Ishikawa (cell line): ENCODE measurements around the gene DLGAP4.

Experiments
- CEBPB ChIP-seq: IDR thresholded peaks from 2 replicates; pipeline ENCODE4 v1.6.1; 2012
- CREB1 ChIP-seq: IDR thresholded peaks from 2 replicates; pipeline ENCODE4 v1.6.1; 2012; ENCODE audit warnings: low read depth
- EGR1 ChIP-seq: IDR thresholded peaks from 2 replicates; pipeline ENCODE4 v1.6.1; 2012
- EP300 ChIP-seq: IDR thresholded peaks from 2 replicates; pipeline ENCODE4 v1.6.1; 2012; ENCODE audit warnings: borderline replicate concordance
- FOXM1 ChIP-seq: IDR thresholded peaks from 2 replicates; pipeline ENCODE4 v1.6.1; 2012; ENCODE audit warnings: low read depth, borderline replicate concordance
- MAX ChIP-seq: IDR thresholded peaks from 2 replicates; pipeline ENCODE4 v1.6.1; 2012
- NFIC ChIP-seq: IDR thresholded peaks from 2 replicates; pipeline ENCODE4 v1.6.1; 2012
- RAD21 ChIP-seq: IDR thresholded peaks from 2 replicates; pipeline ENCODE4 v1.6.1; 2012; ENCODE audit warnings: low read depth
- REST ChIP-seq: IDR thresholded peaks from 2 replicates; pipeline ENCODE4 v1.6.1; 2012; ENCODE audit warnings: low read depth, mild to moderate bottlenecking
- TAF1 ChIP-seq: IDR thresholded peaks from 2 replicates; pipeline ENCODE4 v1.6.1; 2012; ENCODE audit warnings: low read depth, mild to moderate bottlenecking
- TCF12 ChIP-seq: IDR thresholded peaks from 2 replicates; pipeline ENCODE4 v1.6.1; 2012; ENCODE audit warnings: low read depth
- TEAD4 ChIP-seq: IDR thresholded peaks from 2 replicates; pipeline ENCODE4 v1.6.1; 2012
- USF1 ChIP-seq: IDR thresholded peaks from 2 replicates; pipeline ENCODE4 v1.6.1; 2012
- YY1 ChIP-seq: IDR thresholded peaks from 2 replicates; pipeline ENCODE4 v1.6.1; 2012; ENCODE audit warnings: low read depth
- ZBTB7A ChIP-seq: IDR thresholded peaks from 2 replicates; pipeline ENCODE4 v1.6.1; 2012; ENCODE audit warnings: low read depth

Gene DLGAP4

GRCh38 chr20:36506253-36506652 is 200.1 kb downstream of the DLGAP4 start:
- TF ChIP-seq TCF12 (no peak), ZBTB7A (no peak), USF1 (no peak), RAD21 (peak; percentile 41; the same call in 1 of the 2 replicates), REST (no peak), NFIC (no peak)

- TF ChIP-seq ZBTB7A (no peak), USF1 (no peak), TEAD4 (no peak), TAF1 (no peak), YY1 (no peak), MAX (no peak), TCF12 (no peak), CREB1 (no peak), EP300 (no peak), CEBPB (no peak), EGR1 (no peak), RAD21 (no peak), FOXM1 (no peak), NFIC (no peak)
These were observed 201.6 kb downstream of the DLGAP4 start for GRCh38 chr20:36507746-36508145.

GRCh38 chr20:36519012-36519719 is 213.0 kb downstream of the DLGAP4 start:
- TF ChIP-seq USF1 (no peak), TCF12 (no peak), REST (no peak), TEAD4 (no peak), RAD21 (no peak), TAF1 (no peak), EP300 (no peak), ZBTB7A (no peak), NFIC (no peak), YY1 (no peak), CEBPB (no peak), FOXM1 (no peak), MAX (no peak), CREB1 (no peak), EGR1 (no peak)

- TF ChIP-seq ZBTB7A (no peak), USF1 (no peak), NFIC (no peak), EP300 (no peak), CEBPB (no peak), RAD21 (no peak), TAF1 (no peak), CREB1 (no peak), TEAD4 (no peak), FOXM1 (no peak), REST (no peak), MAX (no peak), YY1 (no peak)
These were observed 213.8 kb downstream of the DLGAP4 start for GRCh38 chr20:36519944-36520343.
